HG03095 (cell line): ENCODE results near the gene AFF4.
A peak's percentile ranks its signal among the peaks of the same experiment; 100 is the strongest.

Source experiments
- ATAC-seq: cut with Tn5 transposase; IDR thresholded peaks from one replicate; pipeline ENCODE4 v1.9.1; 2021; ENCODE audit warnings: moderate library complexity; ENCODE audit not compliant: unreplicated experiment

AFF4 gene

GRCh38 chr5:132829742-132830435 lies 133.5 kb downstream of the AFF4 start:
- peak; percentile 77 for ATAC-seq

GRCh38 chr5:132828846-132829494 lies 134.5 kb downstream of the AFF4 start:
- ATAC-seq: no peak

GRCh38 chr5:132827943-132828673 lies 135.3 kb downstream of the AFF4 start:
- ATAC-seq: no peak

- ATAC-seq: no peak
Measured at GRCh38 chr5:132826424-132827082, 136.9 kb downstream of the AFF4 start.

- ATAC-seq: no peak
Measured at GRCh38 chr5:132825834-132826391, 137.5 kb downstream of the AFF4 start.
